Loucy (cell line): ENCODE data around the gene RAPGEF5.

Source experiments
- H2AFZ ChIP-seq: fragments of 200-600 bp; sonication (generic); 2 replicates; pipeline ENCODE4 v1.6.0; 2016; ENCODE audit warnings: antibody characterized with exemption, mild to moderate bottlenecking, low read length, moderate library complexity
- H3F3A ChIP-seq: fragments of 200-600 bp; 2 replicates; pipeline ENCODE4 v1.6.0; 2016; ENCODE audit warnings: antibody characterized with exemption, low read depth, mild to moderate bottlenecking
- H3K27me3 ChIP-seq: fragments of 200-600 bp; sonication (generic); 2 replicates; pipeline ENCODE4 v1.6.1; 2014; ENCODE audit warnings: low read length, mild to moderate bottlenecking; ENCODE audit not compliant: insufficient read depth, poor library complexity, severe bottlenecking
- H3K36me3 ChIP-seq: fragments of 200-600 bp; sonication (generic); 2 replicates; pipeline ENCODE4 v1.6.1; 2016; ENCODE audit warnings: low read length; ENCODE audit not compliant: insufficient read depth
- H3K4me1 ChIP-seq: fragments of 200-600 bp; sonication (generic); 2 replicates; pipeline ENCODE4 v1.5.1; 2014; ENCODE audit warnings: low read length, mild to moderate bottlenecking; ENCODE audit not compliant: insufficient read depth, poor library complexity, severe bottlenecking
- H3K4me2 ChIP-seq: fragments of 200-600 bp; sonication (generic); 2 replicates; pipeline ENCODE4 v1.6.0; 2014; ENCODE audit warnings: antibody characterized with exemption, low read length, low read depth, mild to moderate bottlenecking; ENCODE audit not compliant: poor library complexity, severe bottlenecking
- H3K4me3 ChIP-seq: fragments of 200-600 bp; sonication (generic); 2 replicates; pipeline ENCODE4 v1.5.1; 2014; ENCODE audit warnings: low read length, mild to moderate bottlenecking, mixed read lengths; ENCODE audit not compliant: poor library complexity, severe bottlenecking
- H3K79me2 ChIP-seq: fragments of 200-600 bp; sonication (generic); 2 replicates; pipeline ENCODE4 v1.6.1; 2014; ENCODE audit warnings: low read length; ENCODE audit not compliant: insufficient read depth
- H3K9ac ChIP-seq: fragments of 200-600 bp; sonication (generic); 2 replicates; pipeline ENCODE4 v1.6.0; 2014; ENCODE audit warnings: mild to moderate bottlenecking, low read depth, low read length, moderate library complexity; ENCODE audit not compliant: poor library complexity, severe bottlenecking
- H3K9me2 ChIP-seq: fragments of 200-600 bp; sonication (generic); replicated peaks from 2 replicates; pipeline ENCODE4 v1.6.1; 2016; ENCODE audit warnings: low read depth, low read length, mixed read lengths
- H3K9me3 ChIP-seq: fragments of 200-600 bp; sonication (generic); 2 replicates; pipeline ENCODE4 v1.6.1; 2014; ENCODE audit warnings: mild to moderate bottlenecking, antibody characterized with exemption, low read length, low read depth; ENCODE audit not compliant: insufficient read depth
- H4K20me1 ChIP-seq: fragments of 200-600 bp; sonication (generic); 2 replicates; pipeline ENCODE4 v1.6.0; 2014; ENCODE audit warnings: antibody characterized with exemption, low read length, mild to moderate bottlenecking; ENCODE audit not compliant: insufficient read depth, poor library complexity, severe bottlenecking
- EZH2phosphoT487 ChIP-seq: fragments of 200-600 bp; IDR thresholded peaks from 2 replicates; pipeline ENCODE4 v1.6.1; 2018; ENCODE audit warnings: antibody characterized with exemption, mild to moderate bottlenecking, moderate library complexity, borderline replicate concordance
- TF ChIP-seq, protein P1 (sequence below): fragments of 200-600 bp; sonication (generic); conservative IDR thresholded peaks from 2 replicates; pipeline ENCODE4 v1.5.1; 2014; ENCODE audit warnings: mild to moderate bottlenecking, antibody characterized with exemption, low read length

The RAPGEF5 gene

DNA sequence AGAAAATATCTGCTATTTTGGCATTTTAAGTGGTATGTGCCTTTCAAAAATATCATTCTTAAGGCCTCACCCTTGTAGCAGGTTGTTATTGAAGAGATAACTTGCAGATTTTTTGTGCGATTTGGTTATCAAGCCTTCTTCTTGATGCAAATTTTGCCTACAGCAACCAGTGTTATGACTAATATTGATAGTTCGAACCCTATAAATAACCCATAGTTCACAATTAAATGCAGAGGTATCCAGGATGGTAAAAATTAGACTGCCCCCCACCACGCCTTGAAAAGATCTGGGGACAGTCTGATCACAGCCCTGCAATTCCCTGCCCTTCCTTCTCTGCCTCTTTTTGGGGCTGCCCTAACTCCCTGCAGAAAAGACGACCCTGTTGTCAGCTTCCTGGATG lies 28.4 kb upstream of the RAPGEF5 start:
- Histone ChIP-seq H3K9ac (no peak overlapping the region), H3K36me3 (no peaks in the 10 kb centered on the region), H3K4me1 (peaks cover 8% of the 10 kb centered on the region), H3K27me3 (no peaks in the 10 kb centered on the region), H3K9me3 (no peaks in the 10 kb centered on the region), H3K9me2 (no peaks in the 10 kb centered on the region), H3K4me2 (no peak overlapping the region), H3K79me2 (no peaks in the 10 kb centered on the region), H3K4me3 (no peak overlapping the region), H3F3A (no peaks in the 10 kb centered on the region), H2AFZ (no peak overlapping the region), H4K20me1 (no peaks in the 10 kb centered on the region)
- TF ChIP-seq, protein P1, sequence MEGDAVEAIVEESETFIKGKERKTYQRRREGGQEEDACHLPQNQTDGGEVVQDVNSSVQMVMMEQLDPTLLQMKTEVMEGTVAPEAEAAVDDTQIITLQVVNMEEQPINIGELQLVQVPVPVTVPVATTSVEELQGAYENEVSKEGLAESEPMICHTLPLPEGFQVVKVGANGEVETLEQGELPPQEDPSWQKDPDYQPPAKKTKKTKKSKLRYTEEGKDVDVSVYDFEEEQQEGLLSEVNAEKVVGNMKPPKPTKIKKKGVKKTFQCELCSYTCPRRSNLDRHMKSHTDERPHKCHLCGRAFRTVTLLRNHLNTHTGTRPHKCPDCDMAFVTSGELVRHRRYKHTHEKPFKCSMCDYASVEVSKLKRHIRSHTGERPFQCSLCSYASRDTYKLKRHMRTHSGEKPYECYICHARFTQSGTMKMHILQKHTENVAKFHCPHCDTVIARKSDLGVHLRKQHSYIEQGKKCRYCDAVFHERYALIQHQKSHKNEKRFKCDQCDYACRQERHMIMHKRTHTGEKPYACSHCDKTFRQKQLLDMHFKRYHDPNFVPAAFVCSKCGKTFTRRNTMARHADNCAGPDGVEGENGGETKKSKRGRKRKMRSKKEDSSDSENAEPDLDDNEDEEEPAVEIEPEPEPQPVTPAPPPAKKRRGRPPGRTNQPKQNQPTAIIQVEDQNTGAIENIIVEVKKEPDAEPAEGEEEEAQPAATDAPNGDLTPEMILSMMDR = no peak
- TF ChIP-seq EZH2phosphoT487 = no peak

DNA sequence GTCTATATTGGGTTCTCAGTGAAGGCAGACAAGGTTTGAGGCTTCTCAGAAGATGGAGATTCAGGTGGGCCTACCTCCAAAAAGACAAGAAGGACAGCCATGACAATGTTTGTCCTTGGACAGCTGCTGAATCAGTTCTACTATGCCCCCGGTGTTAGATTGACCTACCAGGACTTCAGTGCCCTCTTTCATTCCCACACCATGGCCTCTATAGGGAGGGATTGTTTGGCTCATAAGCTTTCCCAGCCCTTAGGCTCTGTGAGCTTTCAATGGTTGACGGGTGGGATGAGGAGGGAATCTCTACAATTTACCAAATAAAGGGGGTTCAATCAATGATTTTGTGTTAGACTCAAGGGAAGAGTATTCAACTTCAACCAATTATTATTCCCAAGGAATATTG lies 23.4 kb upstream of the RAPGEF5 start:
- H3K9me2 ChIP-seq = no peaks in the 10 kb centered on the region
- H2AFZ ChIP-seq = no peak overlapping the region
- H3K79me2 ChIP-seq = no peaks in the 10 kb centered on the region
- no peaks in the 10 kb centered on the region for H4K20me1 ChIP-seq
- H3K4me1 ChIP-seq = peaks cover 8% of the 10 kb centered on the region
- no peak overlapping the region for H3K9ac ChIP-seq
- H3K27me3 ChIP-seq = no peaks in the 10 kb centered on the region
- TF ChIP-seq, protein P1 = no peak
- no peaks in the 10 kb centered on the region for H3K9me3 ChIP-seq
- no peak overlapping the region for H3K4me3 ChIP-seq
- H3F3A ChIP-seq = no peaks in the 10 kb centered on the region
- no peak overlapping the region for H3K4me2 ChIP-seq
- H3K36me3 ChIP-seq = no peaks in the 10 kb centered on the region

DNA sequence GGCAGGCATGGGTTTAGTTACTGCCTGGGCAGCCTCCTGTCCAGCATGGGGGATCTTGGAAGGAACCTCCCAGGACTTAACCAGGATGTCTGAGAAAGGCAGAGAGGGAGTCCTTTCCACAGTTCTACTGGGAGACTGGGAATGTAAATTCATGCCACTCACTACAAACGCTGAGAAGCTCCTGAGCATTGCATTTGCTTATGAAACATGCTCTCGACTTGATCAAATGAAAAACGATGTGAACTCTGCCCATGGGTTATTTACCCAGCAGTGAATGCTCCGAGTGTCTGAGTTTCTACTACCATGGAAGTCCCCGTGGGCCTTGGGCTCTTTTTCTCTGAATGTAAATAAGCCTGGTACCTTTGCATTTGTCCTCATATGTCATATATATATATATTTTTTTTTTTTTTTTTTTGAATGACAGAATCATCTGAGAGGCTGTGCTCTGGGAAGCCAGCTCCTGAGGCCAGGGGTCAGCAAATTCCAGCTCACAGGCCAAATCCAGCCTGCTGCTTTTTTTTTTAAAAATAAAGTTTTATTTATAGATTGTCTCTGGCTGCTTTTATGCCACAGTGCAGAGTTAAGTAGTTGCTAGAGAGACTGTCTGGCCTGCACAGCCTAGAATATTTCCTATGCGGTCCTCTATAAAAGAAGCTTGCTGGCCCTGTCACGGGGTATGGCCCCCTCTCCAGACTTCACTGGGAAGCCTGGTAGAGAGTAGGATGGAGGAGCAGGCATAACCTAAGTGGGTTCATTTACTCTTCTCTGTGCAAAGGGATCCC lies 21.4 kb upstream of the RAPGEF5 start:
- no peaks in the 10 kb centered on the region for H3F3A ChIP-seq

More for the DNA sequence above, 21.4 kb upstream of the RAPGEF5 start:
- Histone ChIP-seq H2AFZ (no peak overlapping the region), H3K4me3 (no peak overlapping the region), H3K79me2 (no peaks in the 10 kb centered on the region), H3K4me2 (no peak overlapping the region), H3K9ac (no peak overlapping the region), H3K27me3 (no peaks in the 10 kb centered on the region), H3K9me3 (no peaks in the 10 kb centered on the region), H3K9me2 (no peaks in the 10 kb centered on the region), H3K4me1 (no peaks in the 10 kb centered on the region), H4K20me1 (no peaks in the 10 kb centered on the region), H3K36me3 (no peaks in the 10 kb centered on the region)
- no peak for TF ChIP-seq EZH2phosphoT487
- TF ChIP-seq, protein P1 = no peak
